WTC11 (cell line): ENCODE results near the gene CRADD.

Experiments used
- CREB1 ChIP-seq: sonication (generic); formaldehyde crosslinking; IDR thresholded peaks from 2 replicates; pipeline ENCODE4 v1.8.0; 2023; ENCODE audit warnings: mild to moderate bottlenecking, missing genetic modification reagents
- CTCF ChIP-seq: fragments of 200-600 bp; IDR thresholded peaks from 2 replicates; pipeline ENCODE4 v1.8.0; 2022; ENCODE audit warnings: antibody characterized with exemption
- IRF2 ChIP-seq: sonication (generic); formaldehyde crosslinking; IDR thresholded peaks from 2 replicates; pipeline ENCODE4 v1.8.0; 2022; ENCODE audit warnings: low read depth, missing genetic modification reagents, borderline replicate concordance
- JUN ChIP-seq: sonication (generic); formaldehyde crosslinking; IDR thresholded peaks from 2 replicates; pipeline ENCODE4 v1.8.0; 2023; ENCODE audit warnings: mild to moderate bottlenecking, missing genetic modification reagents
- KAT7 ChIP-seq: sonication (generic); formaldehyde crosslinking; IDR thresholded peaks from 2 replicates; pipeline ENCODE4 v1.8.1; 2023; ENCODE audit warnings: missing genetic modification reagents, mild to moderate bottlenecking, borderline replicate concordance
- MAX ChIP-seq: sonication (generic); formaldehyde crosslinking; IDR thresholded peaks from 2 replicates; pipeline ENCODE4 v1.8.0; 2022; ENCODE audit warnings: mild to moderate bottlenecking, missing genetic modification reagents
- TCF7 ChIP-seq: sonication (generic); formaldehyde crosslinking; IDR thresholded peaks from 2 replicates; pipeline ENCODE4 v1.8.0; 2022; ENCODE audit warnings: mild to moderate bottlenecking, low read depth, missing genetic modification reagents, moderate library complexity
- ZNF423 ChIP-seq: fragments of 250-450 bp; sonication (Bioruptor Pico); IDR thresholded peaks from 2 replicates; pipeline ENCODE4 v2.1.2; 2022; ENCODE audit warnings: mild to moderate bottlenecking, moderate library complexity

- no peak for TF ChIP-seq TCF7 (CRISPR knock-in tag)
- TF ChIP-seq CREB1 = no peak
- no peak for TF ChIP-seq KAT7 (CRISPR knock-in tag)
- no peak for TF ChIP-seq CTCF
- TF ChIP-seq JUN (CRISPR knock-in tag) = no peak
- no peak for TF ChIP-seq MAX (CRISPR knock-in tag)
- TF ChIP-seq IRF2 (CRISPR knock-in tag) = no peak
- TF ChIP-seq ZNF423 = no peak
Measured at GRCh38 chr12:93682846-93683261, 5.7 kb downstream of the CRADD start.
